Fibroblast of peridontal ligament (primary cell): ENCODE results near the gene CRTAC1.

Experiments
- DNase-seq: peaks from one replicate; pipeline ENCODE4 v3.0.0-alpha.2; 2010; ENCODE audit errors: extremely low read depth

Gene CRTAC1

DNA sequence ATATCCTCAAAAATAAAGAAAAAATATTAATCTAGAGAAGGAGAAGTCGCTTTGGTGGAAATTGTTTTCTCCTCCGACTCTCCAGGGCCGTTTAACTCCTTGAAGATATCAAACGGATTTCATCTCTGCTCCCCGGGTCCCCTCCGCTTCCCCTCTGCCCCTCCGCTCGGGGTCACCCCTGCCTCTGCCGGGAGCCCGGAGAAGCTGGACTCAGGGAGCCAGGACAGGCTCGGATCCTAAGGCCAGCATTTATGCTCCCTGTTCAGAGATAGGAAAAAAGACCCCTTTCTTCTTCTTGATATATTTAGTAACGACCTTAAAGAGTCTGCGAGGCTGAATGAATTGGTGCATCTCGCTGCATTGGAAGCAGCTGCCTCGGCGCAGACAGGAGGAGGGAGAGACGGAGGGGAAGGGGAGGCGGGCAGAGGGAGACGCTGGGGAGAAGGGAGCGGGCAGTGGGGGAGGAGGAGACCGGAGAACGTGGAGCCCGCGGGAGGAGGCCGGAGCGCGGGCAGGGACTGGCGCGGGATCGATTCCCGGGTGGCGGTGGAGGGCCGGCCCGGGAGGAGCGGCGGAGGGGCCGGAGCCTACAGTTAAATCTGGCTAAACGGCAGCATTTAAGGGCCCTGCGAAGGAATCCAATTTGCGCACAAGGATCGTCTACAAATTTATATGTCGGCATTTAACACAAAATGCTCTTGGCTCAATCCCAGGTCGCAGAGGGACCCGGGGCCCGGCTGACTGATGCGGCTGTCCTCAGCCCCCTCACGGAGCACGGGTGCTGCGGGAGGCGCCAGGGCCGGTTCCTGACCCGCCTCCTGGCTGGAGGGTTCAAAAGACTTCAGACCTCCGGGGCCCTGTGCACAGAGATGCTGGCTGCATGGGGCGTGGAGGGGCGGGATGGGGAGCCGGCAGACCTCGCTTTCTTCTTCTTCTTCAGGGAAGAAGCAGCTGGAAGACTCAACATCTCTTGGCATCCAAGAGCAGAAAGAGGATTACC lies 55.6 kb downstream of the CRTAC1 start:
- no peak for DNase-seq

DNA sequence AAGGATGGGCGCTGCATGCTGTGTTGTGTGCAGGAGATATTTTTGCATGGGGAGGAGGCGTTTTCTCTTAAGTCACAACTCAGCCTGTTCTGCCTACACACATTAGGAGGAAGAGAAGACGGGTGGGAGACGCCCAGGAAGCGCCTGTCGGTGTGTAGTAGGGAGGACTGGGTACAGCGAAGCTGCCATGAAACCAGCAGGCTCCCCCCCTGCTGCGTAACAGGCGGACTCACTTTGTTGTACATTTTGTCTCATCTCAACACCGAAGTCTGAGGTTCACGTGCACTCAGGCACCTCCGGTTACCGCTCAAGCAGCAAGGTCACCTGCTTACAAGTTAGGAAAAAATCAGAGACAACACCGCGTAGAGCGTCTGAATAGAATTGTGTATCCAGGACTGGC lies 56.3 kb downstream of the CRTAC1 start:
- no peak for DNase-seq

DNA sequence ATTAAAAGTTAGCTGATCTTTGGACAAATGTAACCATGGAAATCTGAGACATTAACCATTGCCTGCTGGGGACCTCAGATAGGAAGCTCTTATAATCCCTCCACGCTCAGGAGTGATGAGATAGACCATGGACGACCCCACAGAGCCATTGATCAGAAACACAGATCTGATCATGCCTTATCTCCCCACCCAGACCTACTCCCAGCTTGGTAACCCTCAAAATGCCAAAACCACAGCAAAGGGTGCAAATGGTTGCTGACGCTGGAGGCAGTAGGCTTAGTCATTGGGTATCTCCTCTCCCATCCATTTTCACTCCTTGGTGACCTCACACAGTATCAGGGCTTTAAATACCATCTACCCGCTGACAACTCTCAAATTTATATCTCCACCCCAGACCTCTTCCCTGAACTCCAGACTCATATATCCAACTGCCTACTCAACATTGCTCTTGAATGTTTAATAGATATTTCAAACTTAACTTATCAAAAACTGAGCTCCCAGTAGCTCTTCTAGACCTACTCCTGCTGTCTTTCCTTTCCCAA lies 60.8 kb downstream of the CRTAC1 start:
- no peak for DNase-seq

DNA sequence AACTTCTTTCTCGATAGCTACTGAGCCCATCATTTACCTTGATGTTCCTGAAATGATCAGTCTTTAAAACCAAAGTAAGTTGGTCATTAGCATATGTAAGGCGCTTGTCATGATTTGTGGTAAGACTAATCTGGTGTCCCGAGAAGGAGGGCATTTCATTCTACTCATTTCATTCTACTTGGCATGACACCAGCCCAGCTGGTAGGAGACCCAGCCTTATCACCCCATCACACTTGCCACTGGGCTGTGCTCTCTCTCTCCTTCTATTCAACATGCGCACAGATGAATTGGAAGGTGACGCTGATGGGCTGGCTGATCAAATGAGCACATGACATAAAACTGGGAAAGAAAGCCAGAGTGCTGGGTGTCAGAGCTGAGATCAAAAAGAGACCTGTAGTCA lies 65.7 kb downstream of the CRTAC1 start:
- no peak for DNase-seq

DNA sequence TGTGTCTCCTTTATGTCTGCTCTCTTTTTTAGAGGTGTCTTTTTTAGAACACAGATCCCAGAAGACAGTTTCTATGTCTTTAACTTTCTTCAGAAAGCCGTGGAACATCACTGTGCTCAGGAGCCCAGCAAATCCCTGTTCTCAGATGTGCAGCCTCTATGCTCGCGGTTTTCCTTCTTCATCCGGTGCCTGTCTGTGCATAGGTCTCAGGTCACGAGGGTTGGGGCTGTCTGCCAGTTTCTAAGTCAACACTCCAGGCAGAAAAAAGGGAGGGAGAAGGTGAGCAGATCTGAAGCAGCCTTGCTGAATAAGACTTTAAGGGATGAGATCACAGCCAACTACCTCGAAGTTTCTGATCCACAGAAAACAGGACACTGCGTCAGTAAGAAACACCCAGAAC lies 68.5 kb downstream of the CRTAC1 start:
- DNase-seq, result no peak

DNA sequence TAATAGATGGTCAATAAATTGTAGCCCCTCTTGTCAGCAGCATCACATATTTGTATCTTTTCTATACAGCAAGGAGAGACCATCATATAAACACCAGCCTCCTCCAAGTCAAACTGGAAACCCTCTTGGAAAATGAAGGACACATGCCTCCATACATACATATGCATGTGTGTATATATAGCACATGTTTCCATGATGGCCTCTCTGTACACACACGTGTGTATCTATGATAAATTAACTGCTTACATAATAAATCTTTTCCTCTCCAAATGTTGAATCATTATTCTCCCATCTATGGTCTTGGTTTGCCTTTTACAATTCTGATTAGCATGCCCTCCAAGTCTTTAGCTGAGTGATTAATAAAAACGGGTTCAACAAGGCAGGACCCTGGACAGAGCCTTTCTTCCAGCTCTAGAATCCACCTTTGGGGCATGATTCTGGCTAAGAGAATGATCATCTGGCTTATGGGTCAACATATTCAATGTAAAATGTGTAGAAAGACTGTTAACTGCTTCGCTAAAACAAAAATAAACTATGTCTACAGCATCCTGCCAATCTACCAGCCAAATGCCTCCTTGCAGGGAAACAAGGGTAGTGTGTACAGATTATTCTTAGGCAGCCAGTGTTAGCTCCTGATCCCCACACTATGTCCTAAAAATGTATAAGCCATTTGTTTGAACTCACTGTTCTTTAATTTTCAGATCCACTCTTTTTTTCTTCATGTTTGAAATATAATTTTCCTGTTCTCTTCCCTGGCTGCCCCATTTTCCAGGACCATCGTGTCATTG lies 70.0 kb downstream of the CRTAC1 start:
- no peak for DNase-seq

DNA sequence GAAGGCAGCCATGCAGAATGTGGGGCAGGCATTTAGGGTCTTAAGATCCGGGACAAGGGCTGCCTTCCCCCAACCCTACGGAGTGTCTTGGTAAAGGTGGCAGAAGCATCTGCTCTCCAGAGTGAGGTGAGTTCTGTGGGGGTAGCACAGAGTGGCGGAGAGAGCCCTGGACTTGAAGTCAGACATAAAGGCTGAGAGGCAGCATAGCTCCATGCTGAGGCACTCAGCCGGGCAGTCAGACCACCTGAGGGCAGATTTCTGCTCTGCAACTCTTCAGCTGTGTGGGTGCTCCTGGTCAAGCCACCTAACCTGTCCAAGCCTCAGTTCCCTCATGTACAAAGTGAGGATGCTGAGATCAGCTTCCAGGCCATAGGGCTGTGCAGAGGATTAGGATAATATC lies 81.0 kb downstream of the CRTAC1 start:
- no peak for DNase-seq

DNA sequence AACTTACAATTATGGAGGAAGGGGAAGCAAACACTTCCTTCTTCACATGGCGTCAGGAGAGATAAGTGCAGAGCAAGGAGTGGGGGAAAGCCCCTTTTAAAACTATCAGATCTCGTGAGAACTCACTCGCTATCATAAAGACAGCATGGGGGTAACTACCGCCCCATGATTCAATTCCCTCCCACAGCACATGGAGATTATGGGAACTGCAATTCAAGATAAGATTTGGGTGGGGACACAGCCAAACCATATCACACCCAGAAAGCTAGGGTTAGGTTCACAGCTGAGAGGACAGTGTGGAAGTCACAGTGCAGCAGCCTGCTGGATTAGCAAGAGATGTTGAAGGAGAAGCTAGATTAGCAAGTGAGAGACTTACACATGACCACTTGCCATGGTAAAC lies 81.6 kb downstream of the CRTAC1 start:
- DNase-seq, result no peak

DNA sequence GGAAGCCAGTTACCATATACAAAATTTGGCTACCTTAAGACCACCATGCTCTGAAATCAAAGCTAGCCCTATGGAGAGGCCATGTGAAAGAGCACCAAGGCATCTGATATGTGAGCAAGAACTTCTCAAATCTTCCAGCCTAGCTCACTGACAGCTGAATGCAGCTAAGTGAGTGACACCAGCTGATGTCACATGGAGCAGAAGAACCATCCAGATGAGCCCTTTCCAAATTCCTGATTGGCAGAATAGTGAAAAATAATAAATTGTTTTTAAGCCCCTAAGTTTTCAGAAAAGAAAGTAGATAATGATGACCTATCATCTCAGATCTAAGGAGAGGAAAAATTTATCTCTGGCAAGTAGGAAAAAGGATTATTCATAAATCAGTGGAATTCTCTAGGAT lies 85.6 kb downstream of the CRTAC1 start:
- DNase-seq, result no peak

DNA sequence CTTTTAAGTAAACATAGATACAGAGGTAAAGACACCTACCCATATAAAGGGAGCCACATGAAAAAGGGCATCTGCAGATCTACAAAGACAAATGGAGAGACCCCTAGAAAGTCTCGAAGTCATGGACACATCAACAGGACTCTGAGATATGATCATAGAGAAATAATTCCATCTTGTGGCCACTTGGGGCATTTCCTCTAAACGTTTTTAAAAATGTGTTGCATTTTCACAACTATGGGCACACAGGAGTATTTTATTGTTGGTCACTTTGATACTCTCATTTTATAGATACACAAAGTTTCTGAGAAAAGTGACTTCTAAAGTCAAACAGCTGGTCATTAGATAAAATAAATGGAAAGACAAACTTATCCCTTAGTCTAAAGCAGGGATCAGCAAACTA lies 87.1 kb downstream of the CRTAC1 start:
- no peak for DNase-seq

DNA sequence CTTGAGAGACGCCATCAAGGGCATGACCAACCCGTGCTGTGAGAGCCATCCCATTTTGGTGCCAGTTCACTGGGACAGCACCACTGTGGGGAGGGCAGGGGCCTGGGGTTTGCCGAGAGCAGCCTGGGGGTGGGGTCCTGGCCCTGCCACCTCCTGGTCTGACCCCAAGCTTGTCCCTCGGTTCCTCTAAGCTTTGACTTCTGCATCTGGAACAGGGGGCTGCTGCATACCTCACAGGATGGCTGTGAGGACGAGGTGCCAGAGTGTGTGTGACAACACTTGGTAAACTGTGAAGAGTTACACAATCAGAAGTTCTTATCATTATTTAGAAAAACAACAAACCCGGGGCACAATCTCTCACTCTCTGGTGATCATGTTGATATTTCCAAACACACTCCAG lies 89.9 kb downstream of the CRTAC1 start:
- no peak for DNase-seq

DNA sequence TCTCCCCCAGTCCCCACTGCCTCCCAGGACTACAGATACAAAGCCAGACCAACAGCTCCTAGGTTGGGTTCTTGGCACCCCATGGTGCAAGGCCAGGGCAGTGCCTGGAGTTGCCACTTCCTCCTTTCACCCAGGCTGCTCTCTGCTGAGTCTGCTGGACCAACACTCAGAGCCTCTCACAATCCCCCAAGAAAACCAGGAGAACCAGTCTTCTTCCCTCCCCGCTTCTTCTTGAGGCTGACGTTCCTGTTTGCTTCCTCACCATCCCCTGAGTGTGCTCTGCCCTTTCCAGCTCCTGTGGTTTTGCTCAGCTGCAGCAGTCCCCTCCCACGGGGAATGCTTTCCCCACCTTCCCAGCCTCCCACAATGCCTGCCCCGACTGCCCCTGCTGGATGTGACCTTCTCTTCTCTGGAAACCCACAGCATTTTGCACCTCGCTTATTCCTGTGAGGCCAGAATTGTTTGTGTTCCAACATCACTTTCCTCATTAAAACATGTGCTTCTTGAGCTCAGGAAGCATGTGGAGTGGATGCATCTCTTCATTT lies 90.9 kb downstream of the CRTAC1 start:
- DNase-seq, result no peak

DNA sequence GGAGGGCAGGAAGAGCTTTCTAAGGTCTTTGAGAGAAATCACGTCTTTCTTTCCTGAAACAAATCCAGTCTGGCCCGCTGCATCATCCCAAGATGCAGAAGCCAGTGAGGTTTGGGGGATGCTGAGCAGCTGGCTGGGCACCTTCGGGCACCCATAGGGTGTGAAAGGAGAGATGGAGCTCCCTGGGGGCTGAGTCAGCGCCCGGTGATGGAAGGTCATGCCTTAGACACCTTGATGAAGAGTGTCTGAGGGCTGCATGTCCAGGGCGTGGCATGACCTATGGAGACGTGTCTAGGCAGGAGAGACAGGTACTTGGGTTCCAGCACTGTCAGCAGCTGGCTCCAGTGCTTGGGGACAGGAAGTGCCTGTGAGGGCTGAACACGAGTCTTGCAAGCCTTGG lies 92.5 kb downstream of the CRTAC1 start:
- DNase-seq, result no peak

DNA sequence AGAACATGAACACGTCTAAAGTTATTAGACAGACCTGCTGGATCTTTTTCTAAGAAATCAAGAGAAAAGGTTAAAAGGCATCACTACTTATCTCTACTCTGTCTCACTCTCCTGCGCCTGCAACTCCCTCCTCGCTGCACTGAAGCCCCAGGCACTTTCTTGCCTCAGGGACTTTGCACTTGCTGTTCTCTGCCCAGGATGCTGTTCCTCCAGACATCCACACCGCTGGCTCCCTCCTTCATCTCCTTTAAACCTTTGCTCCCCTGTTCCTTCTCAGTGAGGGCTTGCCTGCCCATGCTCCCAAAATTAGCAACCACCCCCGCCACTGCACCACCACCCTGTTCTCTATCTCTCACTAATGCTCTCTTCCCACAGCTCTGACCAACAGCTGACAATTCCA lies 93.4 kb downstream of the CRTAC1 start:
- no peak for DNase-seq

DNA sequence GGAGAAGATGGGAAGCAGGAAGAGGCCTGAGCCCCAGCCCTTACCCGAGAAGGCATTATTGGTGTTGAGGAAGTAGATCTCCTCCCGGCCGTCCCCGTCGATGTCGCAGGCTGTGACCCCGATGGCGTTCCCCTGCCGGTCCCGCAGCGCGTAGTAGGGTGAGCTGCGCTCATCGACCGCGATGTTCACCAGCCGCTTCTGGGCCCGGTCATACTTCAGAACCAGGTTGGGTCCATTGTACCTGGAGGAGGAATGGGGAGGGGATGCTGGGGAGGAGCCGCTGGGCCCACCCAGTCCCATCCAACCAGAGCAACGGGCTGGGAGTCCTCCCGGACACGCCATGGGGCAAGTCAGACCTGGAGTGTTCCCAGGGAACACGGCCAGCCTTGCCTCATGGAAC lies 94.3 kb downstream of the CRTAC1 start:
- DNase-seq, result no peak

DNA sequence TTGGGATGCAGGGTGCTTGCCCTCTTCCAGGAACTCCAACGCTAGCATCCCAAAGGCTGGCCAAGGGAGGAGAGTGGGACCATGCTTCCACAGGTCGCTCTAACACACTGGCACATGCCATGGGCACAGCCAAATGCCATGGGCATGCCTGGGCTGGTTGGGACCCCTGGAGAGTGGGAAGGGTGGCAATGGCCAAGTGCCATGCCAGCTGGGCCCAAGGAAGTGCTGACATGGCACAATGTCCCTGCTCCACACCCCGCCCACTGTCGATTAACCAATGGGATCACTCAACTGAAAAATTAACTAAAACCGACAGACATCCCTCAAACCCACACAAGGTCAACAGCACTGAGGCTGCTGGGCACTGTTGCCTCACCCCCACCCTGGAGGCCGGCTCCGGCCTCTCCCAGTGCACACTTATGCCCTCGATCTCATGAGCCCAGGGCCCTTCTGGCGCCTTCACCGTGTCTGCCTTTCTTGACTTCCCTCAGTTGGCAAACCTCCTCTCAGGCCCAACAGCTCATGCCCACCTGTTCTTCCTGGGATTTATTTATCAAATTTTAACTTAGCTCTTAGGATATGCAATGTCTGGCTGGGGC lies 97.4 kb downstream of the CRTAC1 start:
- no peak for DNase-seq

DNA sequence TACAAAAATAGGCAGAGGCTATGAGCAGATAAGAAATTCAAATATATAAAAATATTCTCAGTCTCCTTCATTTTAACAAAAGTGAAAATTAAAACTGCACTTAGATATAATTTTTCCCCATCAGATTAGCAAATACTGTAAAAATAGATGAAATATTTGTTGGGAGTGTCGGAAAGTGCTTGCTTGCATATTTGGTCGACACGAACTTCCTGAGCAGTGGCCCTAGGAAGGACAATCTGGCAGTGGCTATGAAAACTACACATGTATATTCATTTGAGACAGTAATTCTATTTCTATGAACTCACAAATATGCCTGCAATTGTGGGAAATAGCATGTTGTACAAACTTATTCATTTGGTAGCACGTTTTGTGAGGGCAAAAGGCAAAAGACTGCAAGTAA lies 99.4 kb downstream of the CRTAC1 start:
- DNase-seq, result no peak

DNA sequence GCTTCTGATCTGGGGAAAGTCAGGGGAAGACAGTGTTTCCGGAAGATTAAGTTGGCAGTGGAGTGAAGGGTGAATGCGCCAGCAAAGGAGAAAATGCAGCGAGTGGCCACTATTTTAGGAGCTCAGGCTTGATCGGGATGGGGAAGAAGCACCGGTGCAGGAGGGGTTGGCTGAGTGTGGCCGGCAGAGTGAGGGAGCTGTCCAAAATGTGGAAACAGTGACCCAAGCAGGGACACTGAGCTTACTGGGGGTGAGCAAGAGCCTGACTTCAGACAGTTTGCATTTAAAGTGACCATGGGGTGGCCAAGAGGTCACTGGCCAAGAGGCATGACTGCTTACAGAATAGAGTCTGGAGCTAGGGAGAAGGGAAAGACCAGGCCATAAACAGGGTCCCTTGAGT lies 101.5 kb downstream of the CRTAC1 start:
- no peak for DNase-seq

DNA sequence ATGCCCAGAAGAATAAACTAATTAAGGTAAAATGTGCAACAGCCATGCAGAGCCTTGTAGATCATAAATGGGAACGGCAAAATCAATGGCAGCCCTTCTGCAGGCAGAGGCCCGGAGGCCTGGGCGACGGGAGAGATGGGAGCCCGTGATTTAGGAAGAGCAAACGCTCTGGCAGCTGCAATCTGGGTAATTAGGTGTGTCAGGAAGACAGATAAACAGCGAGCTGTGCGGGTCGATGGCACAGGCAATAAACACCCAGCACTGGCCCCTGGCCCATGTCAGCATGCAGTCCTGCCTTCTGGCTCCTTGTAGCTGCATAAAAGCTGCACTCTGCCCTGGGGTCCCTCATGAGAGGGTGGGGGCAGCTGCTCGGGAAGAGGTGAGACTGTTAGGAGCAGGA lies 102.8 kb downstream of the CRTAC1 start:
- no peak for DNase-seq

DNA sequence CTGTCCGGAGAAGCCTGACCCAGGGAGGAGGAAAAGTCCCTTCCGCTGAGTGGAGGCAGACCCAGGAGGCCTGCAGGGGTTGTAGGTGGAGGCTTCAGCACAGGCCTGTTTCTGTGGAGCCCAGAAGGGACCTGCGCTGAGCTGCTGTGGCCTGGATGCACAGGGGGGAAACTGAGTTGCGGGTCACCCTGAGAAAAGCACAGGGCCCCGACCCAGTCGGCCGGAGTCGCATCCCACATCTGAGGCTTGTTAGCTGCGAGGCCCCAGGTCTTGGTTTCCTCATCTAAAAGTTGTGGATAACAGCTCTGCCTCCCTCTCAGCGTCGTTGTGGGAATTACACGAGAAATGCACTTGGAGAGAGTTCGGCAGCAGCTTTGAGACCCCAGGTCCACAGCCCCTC lies 104.4 kb downstream of the CRTAC1 start:
- no peak for DNase-seq

DNA sequence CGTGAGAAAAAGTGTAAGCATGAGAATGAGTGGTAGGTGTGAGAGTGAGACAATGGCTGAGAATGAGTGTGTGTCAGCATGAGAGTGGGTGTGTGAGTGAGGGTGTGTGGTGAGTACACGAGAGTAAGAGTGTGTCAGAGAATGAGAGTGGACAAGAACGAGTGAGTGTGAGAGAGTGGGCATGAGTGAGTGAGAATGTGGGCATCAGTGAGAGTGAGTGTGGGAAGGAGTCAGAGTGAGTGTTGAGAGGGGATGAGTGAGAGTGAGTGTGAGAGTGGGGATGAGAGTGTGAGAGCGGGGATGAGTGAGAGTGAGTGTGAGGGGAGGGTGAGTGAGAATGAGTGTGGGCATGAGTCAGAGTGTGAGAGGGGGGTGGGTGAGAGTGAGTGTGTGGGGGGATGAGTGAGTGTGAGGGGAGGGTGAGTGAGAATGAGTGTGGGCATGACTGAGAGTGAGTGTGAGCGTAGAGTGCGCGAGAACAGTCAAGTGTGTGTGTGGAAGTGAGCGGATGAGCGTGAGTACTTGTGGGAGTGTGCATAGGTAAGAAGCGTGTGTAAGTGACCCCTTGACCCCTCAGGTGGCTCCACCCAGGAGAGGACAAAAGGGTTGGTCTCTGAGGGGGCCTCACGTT lies 105.0 kb downstream of the CRTAC1 start:
- no peak for DNase-seq

DNA sequence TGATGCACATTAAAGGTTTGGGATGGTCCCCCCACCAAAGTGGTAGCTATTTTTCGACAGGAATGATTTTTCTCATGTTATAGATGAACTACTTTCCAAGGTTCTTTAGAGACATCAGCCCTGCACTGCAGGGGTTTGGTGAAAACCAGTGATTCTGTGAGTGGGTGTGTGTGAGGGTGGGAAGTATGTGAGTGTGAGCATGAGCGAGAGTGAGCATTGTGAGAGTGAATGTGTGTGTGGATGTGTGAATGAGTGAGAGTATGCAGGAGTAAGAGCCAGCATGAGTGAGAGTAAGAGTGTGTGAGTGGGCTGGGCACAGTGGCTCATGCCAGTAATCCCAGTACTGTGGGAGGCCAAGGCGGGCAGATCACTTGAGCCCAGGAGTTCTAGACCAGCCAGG lies 105.7 kb downstream of the CRTAC1 start:
- DNase-seq, result no peak
